Stimulated activated CD8-positive, alpha-beta memory T cell treated with anti-CD3 and anti-CD28 coated beads, Interleukin-12 subunit alpha, Interleukin-12 subunit beta, amount 100 ng/mL, for 1 hour (primary cell): ENCODE data around the gene CAVIN4.

Source experiments
- DNase-seq: peaks from one replicate; pipeline ENCODE4 v3.0.0-alpha.2; 2020; ENCODE audit warnings: low read depth

The CAVIN4 gene

GRCh38 chr9:100577776-100578448, at the start of gene CAVIN4:
CAVIN4 (plus strand) TSS chr9:100578079; CDS start chr9:100578144, 65 bp downstream.
- DNase-seq = no peak

- no peak for DNase-seq
Measured at GRCh38 chr9:100534401-100534800, 43.5 kb upstream of the CAVIN4 start.

GRCh38 chr9:100540327-100540726, 37.6 kb upstream of the CAVIN4 start:
- no peak for DNase-seq

- no peak for DNase-seq
Measured at GRCh38 chr9:100549048-100549447, 28.8 kb upstream of the CAVIN4 start.

- no peak for DNase-seq
Measured at GRCh38 chr9:100554935-100555401, 22.9 kb upstream of the CAVIN4 start.

- no peak for DNase-seq
Measured at GRCh38 chr9:100555471-100555870, 22.4 kb upstream of the CAVIN4 start.

GRCh38 chr9:100557053-100557452, 20.8 kb upstream of the CAVIN4 start:
- no peak for DNase-seq

- DNase-seq = no peak
Measured at GRCh38 chr9:100561256-100561655, 16.6 kb upstream of the CAVIN4 start.

- no peak for DNase-seq
Measured at GRCh38 chr9:100567856-100568255, 10.0 kb upstream of the CAVIN4 start.

- no peak for DNase-seq
Measured at GRCh38 chr9:100573655-100574260, 4.1 kb upstream of the CAVIN4 start.

GRCh38 chr9:100575006-100575405, 2.9 kb upstream of the CAVIN4 start:
- DNase-seq = no peak

GRCh38 chr9:100575765-100576386, 2.0 kb upstream of the CAVIN4 start:
- DNase-seq = no peak

GRCh38 chr9:100578610-100579009, 731 bp downstream of the CAVIN4 start:
- DNase-seq = no peak

- DNase-seq = no peak
Measured at GRCh38 chr9:100579665-100580064, 1.8 kb downstream of the CAVIN4 start.

GRCh38 chr9:100580257-100580656, 2.4 kb downstream of the CAVIN4 start:
- no peak for DNase-seq

- no peak for DNase-seq
Measured at GRCh38 chr9:100581081-100581480, 3.2 kb downstream of the CAVIN4 start.

GRCh38 chr9:100581661-100582060, 3.8 kb downstream of the CAVIN4 start:
- DNase-seq = no peak

GRCh38 chr9:100583014-100583802, 5.3 kb downstream of the CAVIN4 start:
- DNase-seq = no peak

GRCh38 chr9:100584951-100585350, 7.1 kb downstream of the CAVIN4 start:
- no peak for DNase-seq

- no peak for DNase-seq
Measured at GRCh38 chr9:100586093-100586492, 8.2 kb downstream of the CAVIN4 start.

- DNase-seq = no peak
Measured at GRCh38 chr9:100587375-100587774, 9.5 kb downstream of the CAVIN4 start.

GRCh38 chr9:100589582-100589981, 11.7 kb downstream of the CAVIN4 start:
- DNase-seq = no peak

- no peak for DNase-seq
Measured at GRCh38 chr9:100590481-100590880, 12.6 kb downstream of the CAVIN4 start.
